Activated CD8-positive, alpha-beta T cell treated with anti-CD3 and anti-CD28 coated beads, Interleukin-2, amount 10 ng/mL, durations not matched to agents 7 days and 5 days (primary cell): ENCODE results near the gene RBM11. TPM values are rescaled to one million over a fixed set of nuclear protein-coding genes. Genes with fewer than 3 reads are reported as not detected.

Experiments used
- ATAC-seq: fragments of 150-1000 bp; cut with Tn5 transposase; one replicate; pipeline ENCODE4 v1.10.0; 2021; ENCODE audit warnings: moderate library complexity
- CTCF ChIA-PET: fragments of 350-600 bp; sonication (Branson Sonifier 250); formaldehyde crosslinking; loops from one replicate; lab custom pipeline; 2021; ENCODE audit warnings: antibody characterized with exemption; lab: Charles Lee
- POLR2A ChIA-PET: fragments of 350-600 bp; sonication (Branson Sonifier 250); formaldehyde crosslinking; loops from one replicate; lab custom pipeline; 2021; ENCODE audit warnings: antibody characterized with exemption; lab: Charles Lee
- DNase-seq: peaks from one replicate; pipeline ENCODE4 v3.0.0-alpha.2; 2020
- H3K27ac Mint-ChIP-seq: one replicate; pipeline ENCODE4 v1.8.0; 2021; ENCODE audit warnings: mild to moderate bottlenecking, mixed read lengths
- H3K27me3 Mint-ChIP-seq: one replicate; pipeline ENCODE4 v1.8.0; 2021; ENCODE audit warnings: low read depth, mixed read lengths
- H3K36me3 Mint-ChIP-seq: one replicate; pipeline ENCODE4 v1.8.0; 2021; ENCODE audit warnings: low read depth, mixed read lengths
- H3K4me1 Mint-ChIP-seq: one replicate; pipeline ENCODE4 v1.8.0; 2021; ENCODE audit warnings: low read depth, mixed read lengths
- H3K4me3 Mint-ChIP-seq: one replicate; pipeline ENCODE4 v1.8.0; 2021; ENCODE audit warnings: mild to moderate bottlenecking, mixed read lengths
- H3K9me3 Mint-ChIP-seq: one replicate; pipeline ENCODE4 v1.8.0; 2022; ENCODE audit warnings: mixed read lengths; ENCODE audit not compliant: insufficient read depth
- total RNA-seq, 2 experiments: library from RNA; stranded (reverse); gene quantifications; one replicate each; pipeline ENCODE4 v1.2.3, GENCODE V29; 2021

The RBM11 gene
- total RNA-seq, 2 experiments from 2014 or later = 0.34 to 0.50 TPM

- H3K4me3 Mint-ChIP-seq = no peak overlapping the region
- no peaks in the 10 kb centered on the region for H3K36me3 Mint-ChIP-seq
- no peaks in the 10 kb centered on the region for H3K4me1 Mint-ChIP-seq
- H3K9me3 Mint-ChIP-seq = no peaks in the 10 kb centered on the region
- DNase-seq = no peak
- H3K27me3 Mint-ChIP-seq = peaks cover 7% of the 10 kb centered on the region
- POLR2A ChIA-PET = interaction anchor here (1.0 kb wide), 1 partner anchor 28 kb away, joined by 3 read pairs; the partner anchor contains the start of gene RBM11
- CTCF ChIA-PET = interaction anchor here (1.0 to 2.6 kb wide), 2 partner anchors 10 to 16 kb away, joined by 3 to 12 read pairs; no protein-coding TSS in a partner anchor
- no peak overlapping the region for H3K27ac Mint-ChIP-seq
- no peak for ATAC-seq
These were observed 27.9 kb downstream of the RBM11 start for GRCh38 chr21:14243874-14244273.

GRCh38 chr21:14244911-14245310 is 29.0 kb downstream of the RBM11 start:
- POLR2A ChIA-PET = no interaction called here
- H3K27me3 Mint-ChIP-seq = peaks cover 7% of the 10 kb centered on the region
- no peak overlapping the region for H3K4me3 Mint-ChIP-seq
- CTCF ChIA-PET = interaction anchor here (2.6 kb wide), 1 partner anchor 9 kb away, joined by 12 read pairs; no protein-coding TSS in a partner anchor
- DNase-seq = no peak
- H3K27ac Mint-ChIP-seq = no peak overlapping the region
- H3K36me3 Mint-ChIP-seq = no peaks in the 10 kb centered on the region
- H3K9me3 Mint-ChIP-seq = no peaks in the 10 kb centered on the region
- no peak for ATAC-seq
- H3K4me1 Mint-ChIP-seq = no peaks in the 10 kb centered on the region

- Mint-ChIP-seq H3K27me3 (peaks cover 7% of the 10 kb centered on the region), H3K9me3 (no peaks in the 10 kb centered on the region), H3K4me3 (no peak overlapping the region), H3K4me1 (no peaks in the 10 kb centered on the region), H3K36me3 (no peaks in the 10 kb centered on the region), H3K27ac (no peak overlapping the region)
- ChIA-PET CTCF (interaction anchor here (2.6 kb wide), 1 partner anchor 8 kb away, joined by 12 read pairs; no protein-coding TSS in a partner anchor), POLR2A (no interaction called here)
- DNase-seq (no peak), ATAC-seq (no peak)
These were observed 29.8 kb downstream of the RBM11 start for GRCh38 chr21:14245711-14246110.

GRCh38 chr21:14251336-14251735 is 35.4 kb downstream of the RBM11 start:
- Mint-ChIP-seq H3K36me3 (no peaks in the 10 kb centered on the region), H3K4me3 (no peak overlapping the region), H3K9me3 (no peaks in the 10 kb centered on the region), H3K27ac (no peak overlapping the region), H3K4me1 (peaks cover 2% of the 10 kb centered on the region), H3K27me3 (peaks cover 4% of the 10 kb centered on the region)
- ChIA-PET CTCF (no interaction called here), POLR2A (no interaction called here)
- ATAC-seq (no peak), DNase-seq (no peak)

GRCh38 chr21:14259747-14260146 is 43.8 kb downstream of the RBM11 start:
- ChIA-PET POLR2A (no interaction called here), CTCF (interaction anchor here (0.9 to 1.4 kb wide), 6 partner anchors 11 to 1223 kb away, joined by 3 to 5 read pairs (median 3); no protein-coding TSS in a partner anchor)
- DNase-seq (no peak), ATAC-seq (no peak)
- H3K4me1 Mint-ChIP-seq = no peaks in the 10 kb centered on the region
- no peak overlapping the region for H3K27ac Mint-ChIP-seq
- H3K36me3 Mint-ChIP-seq = no peaks in the 10 kb centered on the region
- H3K9me3 Mint-ChIP-seq = no peaks in the 10 kb centered on the region
- peaks cover 4% of the 10 kb centered on the region for H3K27me3 Mint-ChIP-seq
- no peak overlapping the region for H3K4me3 Mint-ChIP-seq

GRCh38 chr21:14260174-14260764 is 44.3 kb downstream of the RBM11 start:
- ChIA-PET POLR2A (no interaction called here), CTCF (interaction anchor here (0.9 to 1.4 kb wide), 5 partner anchors 12 to 1225 kb away, joined by 3 to 5 read pairs (median 3); no protein-coding TSS in a partner anchor)
- Mint-ChIP-seq H3K27me3 (peaks cover 4% of the 10 kb centered on the region), H3K9me3 (no peaks in the 10 kb centered on the region), H3K36me3 (no peaks in the 10 kb centered on the region), H3K4me3 (no peak overlapping the region), H3K27ac (no peak overlapping the region), H3K4me1 (no peaks in the 10 kb centered on the region)
- ATAC-seq (no peak), DNase-seq (no peak)

GRCh38 chr21:14262039-14262438 is 46.1 kb downstream of the RBM11 start:
- Mint-ChIP-seq H3K36me3 (no peaks in the 10 kb centered on the region), H3K4me3 (no peak overlapping the region), H3K4me1 (no peaks in the 10 kb centered on the region), H3K27ac (no peak overlapping the region), H3K27me3 (peaks cover 4% of the 10 kb centered on the region), H3K9me3 (no peaks in the 10 kb centered on the region)
- ATAC-seq (no peak), DNase-seq (no peak)
- CTCF ChIA-PET = no interaction called here
- POLR2A ChIA-PET = no interaction called here

GRCh38 chr21:14263879-14264278 is 47.9 kb downstream of the RBM11 start:
- Mint-ChIP-seq H3K4me3 (no peak overlapping the region), H3K9me3 (no peaks in the 10 kb centered on the region), H3K4me1 (no peaks in the 10 kb centered on the region), H3K36me3 (no peaks in the 10 kb centered on the region), H3K27me3 (peaks cover 4% of the 10 kb centered on the region), H3K27ac (no peak overlapping the region)
- ATAC-seq (no peak), DNase-seq (no peak)
- POLR2A ChIA-PET = no interaction called here
- CTCF ChIA-PET = no interaction called here

GRCh38 chr21:14265023-14265422 is 49.1 kb downstream of the RBM11 start:
- DNase-seq = no peak
- no peaks in the 10 kb centered on the region for H3K4me1 Mint-ChIP-seq
- H3K27me3 Mint-ChIP-seq = peaks cover 4% of the 10 kb centered on the region
- no peak for ATAC-seq
- POLR2A ChIA-PET = no interaction called here
- no peaks in the 10 kb centered on the region for H3K36me3 Mint-ChIP-seq
- H3K4me3 Mint-ChIP-seq = no peak overlapping the region
- CTCF ChIA-PET = no interaction called here
- no peak overlapping the region for H3K27ac Mint-ChIP-seq
- no peaks in the 10 kb centered on the region for H3K9me3 Mint-ChIP-seq

GRCh38 chr21:14267076-14267475 is 51.1 kb downstream of the RBM11 start:
- ChIA-PET POLR2A (no interaction called here), CTCF (no interaction called here)
- no peaks in the 10 kb centered on the region for H3K36me3 Mint-ChIP-seq
- DNase-seq (no peak), ATAC-seq (no peak)
- H3K4me3 Mint-ChIP-seq = no peak overlapping the region
- no peak overlapping the region for H3K27ac Mint-ChIP-seq
- no peaks in the 10 kb centered on the region for H3K4me1 Mint-ChIP-seq
- H3K27me3 Mint-ChIP-seq = peaks cover 4% of the 10 kb centered on the region
- H3K9me3 Mint-ChIP-seq = no peaks in the 10 kb centered on the region

- peaks cover 16% of the 10 kb centered on the region for H3K27me3 Mint-ChIP-seq
- ChIA-PET CTCF (no interaction called here), POLR2A (no interaction called here)
- no peaks in the 10 kb centered on the region for H3K36me3 Mint-ChIP-seq
- DNase-seq (no peak), ATAC-seq (no peak)
- H3K9me3 Mint-ChIP-seq = no peaks in the 10 kb centered on the region
- H3K4me1 Mint-ChIP-seq = no peaks in the 10 kb centered on the region
- H3K4me3 Mint-ChIP-seq = no peak overlapping the region
- no peak overlapping the region for H3K27ac Mint-ChIP-seq
These were observed 54.7 kb downstream of the RBM11 start for GRCh38 chr21:14270631-14271030.

GRCh38 chr21:14271053-14271452 is 55.1 kb downstream of the RBM11 start:
- Mint-ChIP-seq H3K4me3 (no peak overlapping the region), H3K9me3 (no peaks in the 10 kb centered on the region), H3K27me3 (peaks cover 20% of the 10 kb centered on the region), H3K27ac (no peak overlapping the region), H3K36me3 (no peaks in the 10 kb centered on the region), H3K4me1 (no peaks in the 10 kb centered on the region)
- CTCF ChIA-PET = no interaction called here
- no peak for ATAC-seq
- POLR2A ChIA-PET = no interaction called here
- no peak for DNase-seq
